GM10248 (cell line): ENCODE data around the gene MEX3A.
A peak's percentile ranks its signal among the peaks of the same experiment; 100 is the strongest.

ENCODE experiments used
- CTCF ChIA-PET: fragments of 300-600 bp; sonication (Branson Sonifier 250); formaldehyde crosslinking; extraction: SDS; loops from one replicate; lab custom pipeline; 2021; ENCODE audit warnings: antibody characterized with exemption; lab: Yijun Ruan, JAX
- POLR2A ChIA-PET: fragments of 350-650 bp; sonication (Branson Sonifier 250); formaldehyde crosslinking; extraction: SDS; loops from one replicate; lab custom pipeline; 2020; ENCODE audit warnings: antibody characterized with exemption; lab: Yijun Ruan, JAX
- DNase-seq: peaks from one replicate; pipeline ENCODE4 v3.0.0; 2012; ENCODE audit errors: extremely low spot score
- CTCF ChIP-seq: IDR thresholded peaks from 2 replicates; pipeline ENCODE4 v1.5.1; 2012; ENCODE audit warnings: mild to moderate bottlenecking, low read depth; ENCODE audit errors: extremely low read depth, missing control alignments, control extremely low read depth

Gene MEX3A

GRCh38 chr1:156097499-156098178 is 15.4 kb upstream of the MEX3A start:
- no peak for DNase-seq
- POLR2A ChIA-PET: interaction anchor here (1.2 to 13.4 kb wide), 3 partner anchors 8 to 51 kb away, joined by 5 to 266 read pairs (median 7); partner anchors contain the start of gene LMNA
- no peak for TF ChIP-seq CTCF
- CTCF ChIA-PET: interaction anchor here (0.8 to 29.1 kb wide), 32 partner anchors 7 to 348 kb away, joined by 3 to 1172 read pairs (median 6); partner anchors contain the start of genes LMNA, MEX3A, SEMA4A and SLC25A44

- CTCF ChIA-PET: interaction anchor here (0.8 to 29.1 kb wide), 35 partner anchors 8 to 349 kb away, joined by 3 to 1172 read pairs (median 5); partner anchors contain the start of genes LMNA, MEX3A, SEMA4A and SMG5
- POLR2A ChIA-PET: interaction anchor here (0.6 to 13.4 kb wide), 4 partner anchors 9 to 52 kb away, joined by 5 to 266 read pairs (median 6); partner anchors contain the start of gene LMNA
- peak; percentile 86 for TF ChIP-seq CTCF
- peak; percentile 84 for DNase-seq
These were observed 14.6 kb upstream of the MEX3A start for GRCh38 chr1:156096640-156097391.

GRCh38 chr1:156095906-156096508 is 13.7 kb upstream of the MEX3A start:
- ChIA-PET POLR2A (interaction anchor here (0.6 to 13.4 kb wide), 3 partner anchors 10 to 38 kb away, joined by 5 to 266 read pairs (median 7); partner anchors contain the start of gene LMNA), CTCF (interaction anchor here (0.8 to 29.1 kb wide), 28 partner anchors 9 to 350 kb away, joined by 3 to 1172 read pairs (median 4); partner anchors contain the start of genes CCT3, LMNA, MEX3A and PMF1)
- peak; percentile 3 for TF ChIP-seq CTCF
- no peak for DNase-seq

GRCh38 chr1:156091610-156092009 is 9.3 kb upstream of the MEX3A start:
- DNase-seq: no peak
- CTCF ChIA-PET: interaction anchor here (0.7 to 29.1 kb wide), 16 partner anchors 8 to 354 kb away, joined by 3 to 1172 read pairs (median 4); partner anchors contain the start of genes LMNA, PMF1 and RAB25
- no peak for TF ChIP-seq CTCF
- POLR2A ChIA-PET: no interaction called here

- ChIA-PET POLR2A (no interaction called here), CTCF (interaction anchor here (0.6 to 29.1 kb wide), 20 partner anchors 9 to 282 kb away, joined by 3 to 1172 read pairs (median 4); partner anchors contain the start of genes LMNA and MEX3A)
- DNase-seq: peak; percentile 86
- TF ChIP-seq CTCF: peak; percentile 71
These were observed 8.5 kb upstream of the MEX3A start for GRCh38 chr1:156090840-156091188.
